CD4-positive, alpha-beta memory T cell (primary cell): Measurements from ENCODE around the gene FCN1. TPM values are rescaled to one million over a fixed set of nuclear protein-coding genes. Genes with fewer than 3 reads are reported as not detected.
A peak's percentile ranks its signal among the peaks of the same experiment; 100 is the strongest.

Experiments
- CTCF ChIA-PET: fragments of 350-600 bp; sonication (Branson Sonifier 250); formaldehyde crosslinking; loops from one replicate; lab custom pipeline; 2021; ENCODE audit warnings: inconsistent platforms; ENCODE audit not compliant: partially characterized antibody; lab: Charles Lee
- POLR2A ChIA-PET: fragments of 350-600 bp; sonication (Branson Sonifier 250); formaldehyde crosslinking; loops from one replicate; lab custom pipeline; 2021; ENCODE audit not compliant: partially characterized antibody; lab: Charles Lee
- DNase-seq, 5 donors: peaks; one replicate each; pipeline versions ENCODE4 v3.0.0 to v3.0.0-alpha.2; 2020 to 2022; ENCODE audit warnings: mixed read lengths in 1 of 5
- H3K27ac ChIP-seq: one replicate; pipeline ENCODE4 v1.7.0; 2013; ENCODE audit warnings: low read depth, low read length
- H3K27me3 ChIP-seq: 2 replicates; pipeline ENCODE4 v1.7.0; 2013; ENCODE audit warnings: mild to moderate bottlenecking, low read length, moderate library complexity; ENCODE audit not compliant: insufficient read depth
- H3K36me3 ChIP-seq: 2 replicates; pipeline ENCODE4 v1.7.0; 2013; ENCODE audit warnings: mild to moderate bottlenecking, low read length, moderate library complexity; ENCODE audit not compliant: insufficient read depth
- H3K4me1 ChIP-seq: 2 replicates; pipeline ENCODE4 v1.7.0; 2013; ENCODE audit warnings: mild to moderate bottlenecking, low read length, moderate library complexity; ENCODE audit not compliant: insufficient read depth
- H3K4me3 ChIP-seq, 2 donors: one replicate each; pipeline ENCODE4 v1.7.0; 2013; ENCODE audit warnings: low read length in 2 of 2, mild to moderate bottlenecking in 1 of 2
- H3K9me3 ChIP-seq, 2 donors: one replicate each; pipeline ENCODE4 v1.7.0; 2013; ENCODE audit warnings: low read length in 2 of 2, control low read depth in 1 of 2; ENCODE audit not compliant: control insufficient read depth in 1 of 2
- H3K27ac Mint-ChIP-seq, 7 donors: one replicate each; pipeline ENCODE4 v1.8.0; 2020 to 2021; ENCODE audit warnings: mixed read lengths in 7 of 7, mild to moderate bottlenecking in 6 of 7, inconsistent platforms in 3 of 7, moderate library complexity in 3 of 7
- H3K27me3 Mint-ChIP-seq, 2 donors: one replicate each; pipeline ENCODE4 v1.8.0; 2020 to 2021; ENCODE audit warnings: mixed read lengths in 2 of 2
- H3K36me3 Mint-ChIP-seq, 2 donors: one replicate each; pipeline ENCODE4 v1.8.0; 2020 to 2021; ENCODE audit warnings: mixed read lengths in 2 of 2, inconsistent platforms in 1 of 2, mild to moderate bottlenecking in 1 of 2
- H3K4me1 Mint-ChIP-seq, 4 donors: one replicate each; pipeline ENCODE4 v1.8.0; 2020 to 2021; ENCODE audit warnings: mixed read lengths in 4 of 4, mild to moderate bottlenecking in 1 of 4
- H3K4me3 Mint-ChIP-seq, 8 donors: one replicate each; pipeline ENCODE4 v1.8.0; 2020 to 2021; ENCODE audit warnings: mixed read lengths in 8 of 8, mild to moderate bottlenecking in 7 of 8, moderate library complexity in 6 of 8, inconsistent platforms in 3 of 8
- H3K9me3 Mint-ChIP-seq, 8 donors: one replicate each; pipeline ENCODE4 v1.8.0; 2020 to 2021; ENCODE audit warnings: mixed read lengths in 8 of 8, mild to moderate bottlenecking in 5 of 8, inconsistent platforms in 3 of 8, moderate library complexity in 1 of 8
- intact Hi-C: fragments of 100-400 bp; cut with micrococcal nuclease; formaldehyde crosslinking; loops from one replicate; pipeline ENCODE4 v1.15.1; 2023
- polyA plus RNA-seq, 2 donors: library from polyadenylated mRNA; unstranded; fragments of 300-500 nt; fragmentation: Illumina TruSeq; gene quantifications; one replicate each; pipeline ENCODE4 v1.2.3, GENCODE V29; 2021
- total RNA-seq, 2 experiments: library from RNA; stranded (reverse); gene quantifications; one replicate each; pipeline ENCODE4 v1.2.3, GENCODE V29; 2021

Gene FCN1
- total and polyA plus RNA-seq, 4 experiments from 2014 or later = 0.48 to 4.6 (median 2.5) TPM

GRCh38 chr9:134881313-134881670 is 36.4 kb downstream of the FCN1 start:
- H3K27me3 ChIP-seq = no peaks in the 10 kb centered on the region
- no peak overlapping the region for H3K27ac ChIP-seq
- Mint-ChIP-seq H3K27me3 (peaks cover 0 to 4% of the 10 kb centered on the region in 2 donors), H3K4me1 (no peaks in the 10 kb centered on the region), H3K9me3 (no peaks in the 10 kb centered on the region), H3K4me3 (no peak overlapping the region), H3K27ac (no peak overlapping the region), H3K36me3 (no peaks in the 10 kb centered on the region)
- intact Hi-C loops = no loop called here
- H3K9me3 ChIP-seq = no peaks in the 10 kb centered on the region
- no peaks in the 10 kb centered on the region for H3K36me3 ChIP-seq
- DNase-seq = no peak
- no peak overlapping the region for H3K4me3 ChIP-seq
- H3K4me1 ChIP-seq = no peaks in the 10 kb centered on the region
- ChIA-PET POLR2A (no interaction called here), CTCF (no interaction called here)

- no peak within 1 kb of the TSS for H3K4me3 ChIP-seq
- intact Hi-C loops = no loop called here
- no peaks in the 10 kb centered on the region for H3K4me1 ChIP-seq
- H3K27me3 Mint-ChIP-seq = peaks cover 0 to 3% of the 10 kb centered on the region in 2 donors
- CTCF ChIA-PET = no interaction called here
- H3K27ac Mint-ChIP-seq = peak within 1 kb of the TSS in 1 of 7 donors; percentile 48
- no peak within 1 kb of the TSS for H3K4me3 Mint-ChIP-seq
- no peaks in the 10 kb centered on the region for H3K27me3 ChIP-seq
- H3K27ac ChIP-seq = no peak within 1 kb of the TSS
- no peaks in the 10 kb centered on the region for H3K36me3 Mint-ChIP-seq
- no peaks in the 10 kb centered on the region for H3K9me3 Mint-ChIP-seq
- POLR2A ChIA-PET = no interaction called here
- no peaks in the 10 kb centered on the region for H3K4me1 Mint-ChIP-seq
- H3K36me3 ChIP-seq = no peaks in the 10 kb centered on the region
- no peak for DNase-seq
- H3K9me3 ChIP-seq = no peaks in the 10 kb centered on the region
Measured at GRCh38 chr9:134880484-134881312, 37.0 kb downstream of the FCN1 start, which contains the start of gene FCN2. TSS of gene FCN2 (plus strand) at chr9:134880810. CDS start at chr9:134880822, 12 bp downstream.

GRCh38 chr9:134879664-134880483 is 37.8 kb downstream of the FCN1 start:
- Mint-ChIP-seq H3K27me3 (peaks cover 2 to 3% of the 10 kb centered on the region in 2 donors), H3K9me3 (no peaks in the 10 kb centered on the region), H3K36me3 (no peaks in the 10 kb centered on the region), H3K4me1 (no peaks in the 10 kb centered on the region), H3K4me3 (no peak overlapping the region), H3K27ac (peak overlapping the region in 1 of 7 donors; percentile 48)
- ChIA-PET POLR2A (no interaction called here), CTCF (no interaction called here)
- H3K4me1 ChIP-seq = no peaks in the 10 kb centered on the region
- H3K36me3 ChIP-seq = no peaks in the 10 kb centered on the region
- H3K4me3 ChIP-seq = no peak overlapping the region
- no peak for DNase-seq
- H3K27me3 ChIP-seq = no peaks in the 10 kb centered on the region
- H3K27ac ChIP-seq = no peak overlapping the region
- intact Hi-C loops = no loop called here
- H3K9me3 ChIP-seq = no peaks in the 10 kb centered on the region

GRCh38 chr9:134877541-134877940 is 40.2 kb downstream of the FCN1 start:
- Histone ChIP-seq H3K36me3 (no peaks in the 10 kb centered on the region), H3K9me3 (no peaks in the 10 kb centered on the region), H3K27ac (no peak overlapping the region), H3K4me3 (no peak overlapping the region), H3K4me1 (no peaks in the 10 kb centered on the region), H3K27me3 (no peaks in the 10 kb centered on the region)
- ChIA-PET CTCF (no interaction called here), POLR2A (no interaction called here)
- H3K4me3 Mint-ChIP-seq = no peak overlapping the region
- H3K27me3 Mint-ChIP-seq = peaks cover 2 to 3% of the 10 kb centered on the region in 2 donors
- intact Hi-C loops = no loop called here
- DNase-seq = no peak
- H3K4me1 Mint-ChIP-seq = no peaks in the 10 kb centered on the region
- H3K27ac Mint-ChIP-seq = no peak overlapping the region
- H3K36me3 Mint-ChIP-seq = no peaks in the 10 kb centered on the region
- peaks cover 0 to 1% (median 0%) of the 10 kb centered on the region in 8 donors for H3K9me3 Mint-ChIP-seq

GRCh38 chr9:134875371-134875770 is 42.3 kb downstream of the FCN1 start:
- Mint-ChIP-seq H3K4me3 (no peak overlapping the region), H3K27me3 (peaks cover 2 to 3% of the 10 kb centered on the region in 2 donors), H3K9me3 (peaks cover 0 to 5% (median 0%) of the 10 kb centered on the region in 8 donors), H3K4me1 (no peaks in the 10 kb centered on the region), H3K27ac (no peak overlapping the region), H3K36me3 (no peaks in the 10 kb centered on the region)
- ChIA-PET POLR2A (no interaction called here), CTCF (no interaction called here)
- Histone ChIP-seq H3K36me3 (no peaks in the 10 kb centered on the region), H3K9me3 (no peaks in the 10 kb centered on the region), H3K27me3 (no peaks in the 10 kb centered on the region), H3K4me1 (no peaks in the 10 kb centered on the region), H3K27ac (no peak overlapping the region), H3K4me3 (no peak overlapping the region)
- DNase-seq = no peak
- intact Hi-C loops = no loop called here

GRCh38 chr9:134872482-134873231 is 45.1 kb downstream of the FCN1 start:
- Mint-ChIP-seq H3K4me3 (no peak overlapping the region), H3K9me3 (peaks cover 0 to 5% (median 0%) of the 10 kb centered on the region in 8 donors), H3K27me3 (peaks cover 2 to 4% of the 10 kb centered on the region in 2 donors), H3K4me1 (no peaks in the 10 kb centered on the region), H3K36me3 (no peaks in the 10 kb centered on the region), H3K27ac (no peak overlapping the region)
- H3K27me3 ChIP-seq = no peaks in the 10 kb centered on the region
- no peaks in the 10 kb centered on the region for H3K36me3 ChIP-seq
- ChIA-PET CTCF (no interaction called here), POLR2A (no interaction called here)
- H3K9me3 ChIP-seq = no peaks in the 10 kb centered on the region
- no peaks in the 10 kb centered on the region for H3K4me1 ChIP-seq
- H3K4me3 ChIP-seq = no peak overlapping the region
- DNase-seq = no peak
- H3K27ac ChIP-seq = no peak overlapping the region
- intact Hi-C loops = no loop called here
